Gastroesophageal sphincter (tissue), 4 donors: Measurements from ENCODE around the gene FHL3. TPM values are rescaled to one million over a fixed set of nuclear protein-coding genes. Genes with fewer than 3 reads are reported as not detected.

ENCODE experiments used
- ATAC-seq: fragments of 150-250 bp; one replicate; pipeline ENCODE4 v1.9.1; 2016; ENCODE audit warnings: mild to moderate bottlenecking, moderate library complexity
- H3K27ac ChIP-seq, 4 donors: fragments of 200-600 bp; sonication (generic) in 3 of 4; 1 replicate in 3 of 4; 2 replicates in 1 of 4; pipeline ENCODE4 v1.5.1; 2016 to 2019
- H3K27me3 ChIP-seq: fragments of 200-600 bp; sonication (generic); one replicate; pipeline ENCODE4 v1.5.1; 2019
- H3K36me3 ChIP-seq, 2 donors: fragments of 200-600 bp; sonication (generic); one replicate each; pipeline ENCODE4 v1.5.1; 2019; ENCODE audit warnings: control low read depth in 1 of 2
- H3K4me1 ChIP-seq, 3 donors: fragments of 200-600 bp; sonication (generic); 1 replicate in 2 of 3; 2 replicates in 1 of 3; pipeline ENCODE4 v1.5.1; 2016 to 2019; ENCODE audit warnings: control low read depth in 2 of 3
- H3K4me3 ChIP-seq, 2 donors: fragments of 200-600 bp; sonication (generic); one replicate each; pipeline ENCODE4 v1.5.1; 2019; ENCODE audit warnings: mild to moderate bottlenecking in 1 of 2, moderate library complexity in 1 of 2
- H3K9me3 ChIP-seq, 3 donors: fragments of 200-600 bp; sonication (generic); one replicate each; pipeline ENCODE4 v1.5.1; 2017 to 2019; ENCODE audit warnings: control low read depth in 2 of 3
- CTCF ChIP-seq, 4 experiments: fragments of 200-600 bp in 2 of 4; fragments of 450-650 bp in 2 of 4; sonication (generic) in 1 of 4; IDR thresholded peaks; one replicate each; pipeline ENCODE4 v1.5.1; 2017 to 2019; ENCODE audit warnings: antibody characterized with exemption in 4 of 4, mild to moderate bottlenecking in 2 of 4, moderate library complexity in 2 of 4
- EP300 ChIP-seq: sonication (generic); formaldehyde crosslinking; IDR thresholded peaks from one replicate; pipeline ENCODE4 v1.6.1; 2017; ENCODE audit warnings: antibody characterized with exemption, mild to moderate bottlenecking
- POLR2A ChIP-seq, 2 donors: fragments of 450-650 bp; IDR thresholded peaks; one replicate each; pipeline ENCODE4 v1.6.1; 2017; ENCODE audit warnings: antibody characterized with exemption in 2 of 2, mild to moderate bottlenecking in 2 of 2, moderate library complexity in 1 of 2
- POLR2AphosphoS5 ChIP-seq: sonication (generic); formaldehyde crosslinking; IDR thresholded peaks from one replicate; pipeline ENCODE4 v1.6.1; 2017; ENCODE audit warnings: antibody characterized with exemption
- WGBS, 2 donors: methylation state at CpG; one replicate each; pipeline ENCODE4 v1.1.5; 2018; ENCODE audit warnings: low coverage in 1 of 2; 5-methylcytosine and 5-hydroxymethylcytosine counted together
- total RNA-seq, 4 donors: library from RNA; depleted of rRNA; stranded (reverse); fragments of >200 nt; gene quantifications; one replicate each; pipeline ENCODE4 v1.1.0, GENCODE V29; 2016

The FHL3 gene
- total RNA-seq, 4 donors from 2014 or later, result 25.8 to 58.4 (median 30.6) TPM

DNA sequence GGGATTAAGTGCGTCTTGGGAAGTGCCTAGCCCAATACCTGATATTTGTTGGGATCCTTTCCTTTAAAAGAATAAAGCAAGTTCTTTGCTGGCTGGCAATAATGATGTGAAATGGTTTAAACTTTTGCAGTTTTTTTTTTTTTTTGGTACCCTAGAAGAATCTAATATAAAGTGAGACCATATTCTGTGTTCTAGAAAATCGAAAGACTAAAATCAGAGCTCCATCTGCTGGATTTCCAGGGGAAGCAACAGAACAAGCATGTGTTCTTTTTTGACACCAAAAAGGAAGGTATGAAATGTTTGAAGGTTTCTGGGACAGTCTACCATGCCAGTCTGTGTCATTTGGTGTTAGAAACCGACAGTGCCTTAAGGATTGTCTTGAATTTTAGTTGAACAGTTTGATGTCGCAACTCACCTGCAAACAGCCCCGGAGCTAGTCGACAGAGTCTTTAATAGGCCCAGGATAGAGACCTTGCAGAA lies 13.6 kb upstream of the FHL3 start:
- H3K4me1 ChIP-seq, result peaks cover 0 to 53% (median 18%) of the 10 kb centered on the region in 3 donors
- peak overlapping the region in 2 of 4 donors; percentile 21 to 93 for H3K27ac ChIP-seq
- TF ChIP-seq CTCF (IDR thresholded peaks at IDR 0.05) (peak; percentile 54 to 64 (median 56)), POLR2AphosphoS5 (no peak)
- ATAC-seq, result no peak
- peaks cover 0 to 75% of the 10 kb centered on the region in 2 donors for H3K36me3 ChIP-seq
- 65 to 66% methylated on average over 4 to 6 of the region's 6 CpGs for WGBS, 2 donors
- no peaks in the 10 kb centered on the region for H3K9me3 ChIP-seq
- no peaks in the 10 kb centered on the region for H3K27me3 ChIP-seq
- H3K4me3 ChIP-seq, result no peak overlapping the region

DNA sequence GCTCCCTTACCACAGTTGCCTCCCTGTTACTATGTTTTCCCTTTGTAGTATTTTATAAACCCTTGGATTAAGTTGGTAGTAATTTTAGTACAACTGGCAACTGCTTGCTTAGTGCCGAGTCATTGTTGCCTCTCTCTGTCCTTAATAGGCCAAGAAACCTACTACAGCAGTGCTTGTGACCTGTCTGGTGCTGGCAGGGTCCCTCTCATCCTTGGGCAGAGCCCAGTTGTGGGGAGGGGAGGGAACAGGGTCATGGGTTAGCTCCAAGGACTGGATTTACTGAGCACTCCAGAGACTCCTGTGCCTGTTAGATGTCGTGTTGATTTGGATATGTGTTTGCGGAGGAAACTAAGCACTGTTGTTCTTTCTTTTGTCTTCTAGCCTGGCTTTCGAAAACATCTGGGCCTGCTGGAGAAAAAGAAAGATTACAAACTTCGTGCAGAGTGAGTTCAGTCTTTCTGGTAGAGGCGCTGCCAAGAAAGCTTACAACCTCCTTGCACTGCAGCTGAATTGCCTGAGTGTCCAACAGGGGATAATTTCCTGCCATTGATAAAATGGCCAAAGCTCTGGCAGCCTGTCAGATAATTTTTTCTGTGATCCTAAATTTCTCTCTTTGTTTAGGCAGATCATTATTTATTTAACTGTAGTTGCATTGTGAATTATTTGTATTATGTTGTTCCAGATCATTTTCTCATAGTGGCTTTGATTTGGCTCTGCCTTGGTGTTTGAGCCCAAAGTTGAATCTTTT lies 10.8 kb upstream of the FHL3 start:
- H3K27me3 ChIP-seq, result no peaks in the 10 kb centered on the region
- 15 to 23% methylated on average over 5 of the region's 6 CpGs for WGBS, 2 donors
- ATAC-seq, result no peak
- peaks cover 0 to 68% (median 24%) of the 10 kb centered on the region in 3 donors for H3K4me1 ChIP-seq
- no peak overlapping the region for H3K4me3 ChIP-seq
- no peak for TF ChIP-seq POLR2A (IDR thresholded peaks at IDR 0.05)
- TF ChIP-seq POLR2AphosphoS5, result no peak
- no peak for TF ChIP-seq EP300
- TF ChIP-seq CTCF (IDR thresholded peaks at IDR 0.05), result no peak
- H3K27ac ChIP-seq, result peak overlapping the region; percentile 52 to 94 (median 92)
- peaks cover 0 to 48% of the 10 kb centered on the region in 2 donors for H3K36me3 ChIP-seq
- H3K9me3 ChIP-seq, result no peaks in the 10 kb centered on the region

DNA sequence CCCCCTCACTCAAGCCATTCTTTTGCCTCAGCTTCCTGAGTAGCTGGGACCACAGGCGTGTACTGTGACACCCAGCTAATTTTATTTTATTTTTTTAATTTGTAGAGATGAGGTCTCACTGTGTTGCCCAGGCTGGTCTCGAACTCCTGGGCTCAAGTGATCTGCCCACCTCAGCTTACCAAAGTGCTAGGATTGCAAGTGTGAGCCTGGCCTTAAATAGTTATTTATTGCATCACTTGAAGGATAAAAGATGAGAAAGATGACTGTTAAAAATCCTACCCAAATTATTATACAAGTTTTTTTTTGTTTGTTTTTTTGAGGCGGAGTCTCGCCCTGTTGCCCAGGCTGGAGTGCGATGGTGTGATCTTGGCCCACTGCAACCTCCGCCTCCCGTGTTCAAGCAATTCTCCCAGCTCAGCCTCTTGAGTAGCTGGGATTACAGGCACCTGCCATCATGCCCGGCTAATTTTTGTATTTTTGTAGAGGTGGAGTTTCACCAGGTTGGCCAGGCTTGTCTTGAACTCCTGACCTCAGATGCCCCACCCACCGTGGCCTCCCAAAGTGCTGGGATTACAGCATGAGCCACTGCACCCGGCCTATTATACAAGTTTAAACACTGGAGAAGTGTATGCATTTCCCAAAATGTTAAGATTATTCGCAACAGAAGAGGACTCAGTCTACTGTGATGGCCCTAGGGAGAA lies 9.6 kb upstream of the FHL3 start:
- Histone ChIP-seq H3K9me3 (no peaks in the 10 kb centered on the region), H3K4me3 (no peak overlapping the region), H3K36me3 (peaks cover 0 to 35% of the 10 kb centered on the region in 2 donors), H3K4me1 (peaks cover 0 to 68% (median 24%) of the 10 kb centered on the region in 3 donors), H3K27me3 (no peaks in the 10 kb centered on the region), H3K27ac (peak overlapping the region; percentile 52 to 94 (median 92))
- TF ChIP-seq CTCF (IDR thresholded peaks at IDR 0.05) (no peak), EP300 (no peak)
- 80 to 89% methylated on average over 5 to 9 of the region's 11 CpGs for WGBS, 2 donors
- no peak for ATAC-seq

- H3K4me1 ChIP-seq, result peaks cover 0 to 66% (median 24%) of the 10 kb centered on the region in 3 donors
- WGBS, 2 donors, result 36 to 41% methylated on average over 4 of the region's 4 CpGs
- no peaks in the 10 kb centered on the region for H3K27me3 ChIP-seq
- peak overlapping the region in 1 of 2 donors; percentile 73 for H3K4me3 ChIP-seq
- peaks cover 0 to 28% of the 10 kb centered on the region in 2 donors for H3K36me3 ChIP-seq
- peak overlapping the region; percentile 2 to 94 (median 92) for H3K27ac ChIP-seq
- ATAC-seq, result no peak
- H3K9me3 ChIP-seq, result no peaks in the 10 kb centered on the region
- TF ChIP-seq EP300, result no peak
- TF ChIP-seq CTCF (IDR thresholded peaks at IDR 0.05), result peak in 2 of 4 experiments; percentile 23 to 43
Observed at GRCh38 chr1:38014171-38014570, 8.9 kb upstream of the FHL3 start.
